Nucleus accumbens (tissue), 56 donors: ENCODE measurements around the gene KCNJ1.

Experiments used
- DNase-seq, 56 donors: peaks; one replicate each; lab custom pipeline; 2025; lab: John Stamatoyannopoulos, UW

The KCNJ1 gene

GRCh38 chr11:128884703-128885338 is 17.7 kb upstream of the KCNJ1 start:
- DNase-seq = peak in 33 of 56 donors; percentile 4 to 61 (median 26)

GRCh38 chr11:128884054-128884453 is 17.0 kb upstream of the KCNJ1 start:
- no peak for DNase-seq

- no peak for DNase-seq
These were observed 15.4 kb upstream of the KCNJ1 start for GRCh38 chr11:128882451-128882850.

GRCh38 chr11:128881221-128881620 is 14.1 kb upstream of the KCNJ1 start:
- DNase-seq = no peak

GRCh38 chr11:128879817-128880216 is 12.7 kb upstream of the KCNJ1 start:
- no peak for DNase-seq

- no peak for DNase-seq
These were observed 11.4 kb upstream of the KCNJ1 start for GRCh38 chr11:128878455-128878854.

- DNase-seq = no peak
These were observed 10.6 kb upstream of the KCNJ1 start for GRCh38 chr11:128877726-128878125.

- no peak for DNase-seq
These were observed 9.1 kb upstream of the KCNJ1 start for GRCh38 chr11:128876133-128876650.

- DNase-seq = no peak
These were observed 7.3 kb upstream of the KCNJ1 start for GRCh38 chr11:128874427-128874826.

GRCh38 chr11:128872594-128872993 is 5.5 kb upstream of the KCNJ1 start:
- DNase-seq = no peak

- DNase-seq = no peak
These were observed 5.0 kb upstream of the KCNJ1 start for GRCh38 chr11:128872094-128872493.

GRCh38 chr11:128871168-128871610 is 4.1 kb upstream of the KCNJ1 start:
- DNase-seq = no peak

- no peak for DNase-seq
These were observed 2.0 kb upstream of the KCNJ1 start for GRCh38 chr11:128868841-128869671.

- no peak for DNase-seq
These were observed 1.6 kb downstream of the KCNJ1 start for GRCh38 chr11:128865490-128865889.

GRCh38 chr11:128862908-128863660 is 4.0 kb downstream of the KCNJ1 start:
- no peak for DNase-seq

GRCh38 chr11:128862406-128862805 is 4.7 kb downstream of the KCNJ1 start:
- no peak for DNase-seq

- no peak for DNase-seq
These were observed 6.3 kb downstream of the KCNJ1 start for GRCh38 chr11:128860571-128861361.

GRCh38 chr11:128859563-128860441 is 7.3 kb downstream of the KCNJ1 start:
- peak in 18 of 56 donors; percentile 1 to 61 (median 11) for DNase-seq

- DNase-seq = no peak
These were observed 9.8 kb downstream of the KCNJ1 start for GRCh38 chr11:128857341-128857740.
